ENCODE data around the gene ABCC6.

DNA sequence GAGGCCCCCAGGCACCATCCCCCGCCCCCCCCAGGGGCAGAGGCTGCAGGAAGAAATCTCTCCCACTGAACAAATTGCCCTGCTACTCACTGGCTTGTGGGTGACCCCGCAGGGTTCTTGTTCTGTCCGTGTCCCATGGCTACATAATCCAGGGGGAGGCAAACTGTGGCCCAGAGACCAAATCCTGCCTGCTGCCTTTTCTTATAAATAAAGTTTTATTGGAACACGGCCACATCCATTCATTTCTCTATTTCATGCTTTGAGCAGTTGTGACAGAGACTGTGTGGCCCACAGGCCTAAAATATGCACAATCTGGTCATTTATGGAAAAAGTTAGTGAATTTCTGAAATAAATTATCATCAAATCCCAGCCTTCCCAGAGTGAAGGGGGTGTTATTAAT lies 38.2 kb downstream of the ABCC6 start:
- TF ChIP-seq, protein P1, sequence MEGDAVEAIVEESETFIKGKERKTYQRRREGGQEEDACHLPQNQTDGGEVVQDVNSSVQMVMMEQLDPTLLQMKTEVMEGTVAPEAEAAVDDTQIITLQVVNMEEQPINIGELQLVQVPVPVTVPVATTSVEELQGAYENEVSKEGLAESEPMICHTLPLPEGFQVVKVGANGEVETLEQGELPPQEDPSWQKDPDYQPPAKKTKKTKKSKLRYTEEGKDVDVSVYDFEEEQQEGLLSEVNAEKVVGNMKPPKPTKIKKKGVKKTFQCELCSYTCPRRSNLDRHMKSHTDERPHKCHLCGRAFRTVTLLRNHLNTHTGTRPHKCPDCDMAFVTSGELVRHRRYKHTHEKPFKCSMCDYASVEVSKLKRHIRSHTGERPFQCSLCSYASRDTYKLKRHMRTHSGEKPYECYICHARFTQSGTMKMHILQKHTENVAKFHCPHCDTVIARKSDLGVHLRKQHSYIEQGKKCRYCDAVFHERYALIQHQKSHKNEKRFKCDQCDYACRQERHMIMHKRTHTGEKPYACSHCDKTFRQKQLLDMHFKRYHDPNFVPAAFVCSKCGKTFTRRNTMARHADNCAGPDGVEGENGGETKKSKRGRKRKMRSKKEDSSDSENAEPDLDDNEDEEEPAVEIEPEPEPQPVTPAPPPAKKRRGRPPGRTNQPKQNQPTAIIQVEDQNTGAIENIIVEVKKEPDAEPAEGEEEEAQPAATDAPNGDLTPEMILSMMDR (conservative IDR thresholded peaks at IDR 0.05; ENCODE audit: low read length), result no peak
- no peak for TF ChIP-seq EZH2phosphoT487 (IDR thresholded peaks at IDR 0.05; ENCODE audit: borderline replicate concordance, low read depth, low read length)
